GM21447 (cell line): ENCODE results near the gene DCST2.
"Not testable (repeated sequence)": the region's sequence is repeated elsewhere in the genome, so short reads cannot be mapped to it uniquely, and the experiment has no call there.

Source experiments
- ATAC-seq: cut with Tn5 transposase; IDR thresholded peaks from one replicate; pipeline ENCODE4 v1.9.1; 2021; ENCODE audit not compliant: unreplicated experiment

Gene DCST2

DNA sequence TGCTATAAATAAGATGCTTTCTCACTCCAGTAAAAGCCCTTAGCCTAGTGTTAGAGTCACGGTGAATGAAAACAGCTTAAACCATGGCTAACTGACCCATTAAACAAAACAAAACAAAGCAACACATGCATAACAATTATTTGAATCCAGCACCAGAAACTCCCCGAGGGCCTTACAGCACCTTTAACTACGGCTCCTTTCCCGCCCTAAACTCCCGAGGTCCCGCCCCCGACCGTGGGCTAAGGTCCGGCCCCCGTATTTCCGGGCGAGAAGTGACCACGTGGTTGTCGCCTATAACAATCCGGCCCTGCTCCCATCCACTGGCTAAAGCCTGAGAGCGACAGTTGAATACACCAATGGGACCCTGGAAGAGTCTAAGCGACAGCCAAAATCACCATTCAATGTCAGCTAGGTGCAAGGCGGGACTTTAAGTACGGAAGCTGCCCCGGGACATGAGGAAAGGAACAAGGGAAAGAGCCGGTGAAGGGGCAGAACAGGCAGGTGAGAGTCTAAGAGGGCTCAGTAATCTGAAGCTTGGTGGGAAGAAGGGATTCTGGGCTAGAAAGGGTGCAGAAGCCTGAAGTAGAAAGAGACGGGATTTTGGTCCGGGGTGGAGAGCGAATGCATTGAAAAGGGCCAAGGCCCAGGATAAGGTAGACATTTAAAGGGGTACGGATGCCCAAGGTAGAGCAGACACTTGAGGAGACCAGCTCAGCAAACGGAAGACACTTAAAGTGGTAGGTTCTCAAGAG, 50.5 kb downstream of the DCST2 start, which contains the start of gene FLAD1:
Gene FLAD1 (plus strand): TSS at position 448 of the 752 bp plus-strand sequence. CDS start 351 bp downstream, outside the sequence.
- peak; percentile 97 for ATAC-seq

DNA sequence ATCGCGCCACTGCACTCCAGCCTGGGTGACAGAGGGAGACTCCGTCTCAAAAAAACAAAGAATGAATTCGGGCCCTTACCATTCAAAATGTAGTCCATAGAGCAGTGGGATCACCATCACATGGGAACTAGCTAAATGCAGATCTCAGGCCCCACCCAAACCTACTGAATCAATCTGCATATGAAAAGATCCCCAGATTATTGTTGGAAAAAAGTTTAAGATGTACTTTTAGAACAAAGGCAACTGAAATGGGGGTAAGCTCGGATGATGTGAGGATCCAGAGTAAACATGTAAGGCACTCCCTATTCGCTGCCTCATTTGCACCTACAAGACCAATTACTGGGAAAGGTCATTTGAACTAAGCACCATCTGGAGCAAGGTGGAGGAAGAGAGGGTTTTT, 51.2 kb downstream of the DCST2 start:
- ATAC-seq: no peak

DNA sequence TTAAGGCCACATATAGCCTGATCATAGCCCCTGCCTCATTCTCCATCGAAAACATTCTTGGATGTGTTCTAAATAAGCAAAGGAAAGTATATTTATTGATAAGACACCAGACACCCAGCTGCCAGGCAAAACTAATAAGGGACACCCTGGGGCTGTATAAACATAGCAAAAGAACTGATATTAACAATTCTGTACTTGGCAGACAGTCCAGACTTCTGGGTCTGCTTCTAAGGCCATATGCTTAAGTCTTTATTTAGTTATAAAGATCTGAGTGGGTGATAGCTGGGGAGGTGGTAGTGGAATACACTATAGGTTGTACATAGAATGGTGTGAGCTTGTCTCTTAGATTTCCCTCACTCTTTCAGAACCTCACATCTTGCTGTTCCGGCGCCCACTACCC, 55.2 kb downstream of the DCST2 start:
- no peak for ATAC-seq

GRCh38 chr1:154977762-154978161, 55.8 kb downstream of the DCST2 start:
- ATAC-seq: not testable (repeated sequence)

DNA sequence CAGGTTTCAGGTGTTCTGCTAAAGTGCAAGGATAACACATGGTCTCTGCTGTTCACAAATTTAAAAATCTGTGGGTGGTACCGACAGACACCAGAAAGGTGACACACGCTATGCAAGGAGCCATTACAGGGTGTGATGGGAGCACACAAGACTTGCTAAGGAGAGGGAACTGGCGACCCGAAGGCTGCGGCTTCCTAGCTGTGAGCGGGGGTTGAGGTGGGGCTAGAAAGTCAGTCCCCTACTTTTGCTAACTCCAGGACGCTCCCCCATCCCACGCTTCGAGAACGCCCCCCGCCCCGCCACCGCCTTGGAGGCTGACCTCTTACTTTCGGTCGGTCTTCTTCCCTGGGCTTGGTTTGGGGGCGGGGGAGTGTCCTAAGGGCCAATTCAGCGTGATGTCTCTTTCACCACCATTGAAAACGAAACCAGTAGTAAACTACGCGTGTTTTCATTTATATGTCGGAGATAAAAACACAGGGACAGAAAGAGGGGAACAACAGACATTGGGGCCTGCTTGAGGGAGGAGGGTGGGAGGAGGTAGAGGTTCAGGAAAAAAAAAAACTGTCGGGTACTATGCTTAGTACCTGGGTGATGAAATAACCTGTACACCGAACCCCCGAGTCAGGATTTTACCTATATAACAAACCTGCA, 58.0 kb downstream of the DCST2 start:
- no peak for ATAC-seq

DNA sequence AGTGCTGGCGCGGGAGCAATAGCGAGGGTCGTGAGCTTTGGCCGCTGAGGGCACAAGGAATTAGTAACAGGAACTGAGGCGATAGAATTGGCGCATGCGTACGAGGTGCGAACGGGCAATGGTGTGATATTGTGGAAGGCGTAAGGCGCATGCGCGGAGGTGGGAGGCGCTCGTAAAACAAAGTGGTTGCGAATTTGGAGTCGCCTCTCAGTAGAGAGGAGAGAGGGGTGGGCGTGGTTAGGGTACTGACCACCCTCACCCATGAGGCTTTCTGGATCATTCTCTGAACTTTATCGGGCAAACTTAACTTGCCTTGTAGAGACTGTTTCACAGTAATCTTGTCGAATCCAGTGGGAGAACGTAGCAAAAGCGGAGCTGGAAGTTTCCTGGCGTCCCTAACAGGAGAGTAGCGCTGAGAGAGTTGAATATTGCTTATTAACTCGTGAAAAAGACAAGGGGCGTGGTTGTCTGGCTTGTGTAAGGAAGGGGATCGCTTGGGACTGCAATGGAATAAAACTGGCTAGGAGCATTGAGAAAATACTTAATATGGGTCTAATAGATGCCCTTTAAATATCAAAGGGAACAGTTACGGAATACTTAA, 58.7 kb downstream of the DCST2 start:
- ATAC-seq: peak; percentile 47

GRCh38 chr1:154974102-154974807, 59.3 kb downstream of the DCST2 start, which contains the start of gene CKS1B:
CKS1B (plus strand) TSS chr1:154974681; CDS start chr1:154974746, 65 bp downstream.
- ATAC-seq: peak; percentile 70

GRCh38 chr1:154973344-154974101, 60.1 kb downstream of the DCST2 start:
- ATAC-seq: no peak

- no peak for ATAC-seq
Measured at GRCh38 chr1:154972517-154973343, 60.9 kb downstream of the DCST2 start.

DNA sequence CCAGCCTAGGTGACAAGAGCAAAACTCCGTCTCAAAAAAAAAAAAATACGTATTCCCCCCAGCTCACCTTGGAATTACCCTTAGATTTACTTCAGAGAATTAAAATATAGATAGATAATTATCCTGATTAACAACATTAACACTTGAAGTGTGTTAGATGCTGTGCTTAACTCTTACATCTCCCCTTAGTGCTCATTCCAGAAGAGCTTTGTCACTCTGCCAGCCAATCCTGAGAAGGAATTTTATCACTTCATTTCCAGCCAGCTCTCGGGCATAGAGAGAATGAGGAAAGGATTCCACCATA, 61.4 kb downstream of the DCST2 start:
- ATAC-seq: no peak

- no peak for ATAC-seq
Measured at GRCh38 chr1:154971341-154971998, 62.1 kb downstream of the DCST2 start.

- ATAC-seq: no peak
Measured at GRCh38 chr1:154970631-154971340, 62.8 kb downstream of the DCST2 start, which contains the start of gene SHC1. SHC1 (minus strand) TSS chr1:154970747; CDS start chr1:154970526, 221 bp downstream.

DNA sequence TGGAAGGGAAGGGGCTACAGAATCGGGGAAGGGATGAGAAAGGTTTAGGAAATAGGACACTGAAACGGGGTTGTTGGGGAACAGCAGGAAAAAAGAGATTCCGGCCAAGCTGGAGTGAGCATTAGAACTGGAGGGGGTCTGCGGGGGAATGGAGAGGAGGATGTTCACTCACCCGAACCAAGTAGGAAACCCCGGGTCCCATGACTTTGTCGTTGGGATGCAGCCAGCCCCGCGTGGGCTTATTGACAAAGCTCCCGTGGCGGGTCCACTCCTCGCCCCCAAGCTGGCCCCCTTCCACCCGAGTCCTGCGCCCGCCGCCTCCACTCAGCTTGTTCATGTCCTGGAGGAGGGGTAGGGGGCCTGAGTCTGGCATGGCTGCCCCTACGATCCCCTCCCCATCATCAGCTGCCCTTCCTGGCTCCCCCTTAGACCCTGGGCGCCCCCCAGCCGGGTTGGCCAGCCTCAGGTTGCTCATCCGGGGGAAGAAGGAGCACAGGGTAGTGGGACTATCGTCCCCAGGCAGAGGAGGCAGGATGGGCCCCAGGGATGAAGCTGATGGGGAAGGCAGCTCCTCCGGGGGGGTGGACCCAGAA, 63.6 kb downstream of the DCST2 start:
- no peak for ATAC-seq

GRCh38 chr1:154969246-154969645, 64.3 kb downstream of the DCST2 start:
- no peak for ATAC-seq

DNA sequence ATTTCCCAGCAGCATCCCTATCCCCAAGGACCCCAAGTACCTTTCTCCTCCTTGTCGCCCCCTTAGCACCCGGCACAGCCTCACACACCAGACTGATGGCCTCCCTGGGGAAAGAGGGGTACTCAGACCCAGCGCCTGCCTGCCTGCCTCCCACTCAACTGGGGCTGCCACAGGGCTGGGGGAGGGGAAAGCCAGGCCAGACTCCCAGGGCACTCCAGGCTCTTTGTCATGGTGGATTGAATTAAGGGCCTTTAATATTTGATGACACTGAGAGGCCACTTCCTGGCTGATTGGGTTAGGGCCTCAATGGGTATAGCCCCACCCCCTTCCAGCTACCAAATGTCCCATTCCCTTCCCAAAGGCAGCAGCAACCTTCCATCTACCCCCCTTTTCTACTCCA, 64.8 kb downstream of the DCST2 start:
- no peak for ATAC-seq
